Effector memory CD4-positive, alpha-beta T cell (primary cell): ENCODE measurements around the gene BMPER.
A peak's percentile ranks its signal among the peaks of the same experiment; 100 is the strongest.

ENCODE experiments used
- DNase-seq, 3 donors: peaks; one replicate each; pipeline ENCODE4 v3.0.0-alpha.2; 2020
- H3K27ac ChIP-seq: 2 replicates; pipeline ENCODE4 v1.7.0; 2013; ENCODE audit warnings: mild to moderate bottlenecking, low read length, moderate library complexity; ENCODE audit not compliant: insufficient read depth, poor library complexity, severe bottlenecking
- H3K27me3 ChIP-seq: replicated peaks from 2 replicates; pipeline ENCODE4 v1.7.0; 2013; ENCODE audit warnings: mild to moderate bottlenecking, low read length; ENCODE audit not compliant: insufficient read depth, control insufficient read depth, poor library complexity, severe bottlenecking
- H3K36me3 ChIP-seq: 2 replicates; pipeline ENCODE4 v1.7.0; 2013; ENCODE audit warnings: mild to moderate bottlenecking, low read length, moderate library complexity; ENCODE audit not compliant: control insufficient read depth, insufficient read depth
- H3K4me1 ChIP-seq: 2 replicates; pipeline ENCODE4 v1.7.0; 2013; ENCODE audit warnings: low read length, mild to moderate bottlenecking; ENCODE audit not compliant: control insufficient read depth, insufficient read depth, poor library complexity, severe bottlenecking
- H3K4me3 ChIP-seq: 2 replicates; pipeline ENCODE4 v1.7.0; 2013; ENCODE audit warnings: low read length, low read depth, mild to moderate bottlenecking; ENCODE audit not compliant: insufficient read depth, poor library complexity, severe bottlenecking
- H3K9me3 ChIP-seq: 2 replicates; pipeline ENCODE4 v1.7.0; 2013; ENCODE audit warnings: mild to moderate bottlenecking, low read length, moderate library complexity; ENCODE audit not compliant: control insufficient read depth

BMPER gene

DNA sequence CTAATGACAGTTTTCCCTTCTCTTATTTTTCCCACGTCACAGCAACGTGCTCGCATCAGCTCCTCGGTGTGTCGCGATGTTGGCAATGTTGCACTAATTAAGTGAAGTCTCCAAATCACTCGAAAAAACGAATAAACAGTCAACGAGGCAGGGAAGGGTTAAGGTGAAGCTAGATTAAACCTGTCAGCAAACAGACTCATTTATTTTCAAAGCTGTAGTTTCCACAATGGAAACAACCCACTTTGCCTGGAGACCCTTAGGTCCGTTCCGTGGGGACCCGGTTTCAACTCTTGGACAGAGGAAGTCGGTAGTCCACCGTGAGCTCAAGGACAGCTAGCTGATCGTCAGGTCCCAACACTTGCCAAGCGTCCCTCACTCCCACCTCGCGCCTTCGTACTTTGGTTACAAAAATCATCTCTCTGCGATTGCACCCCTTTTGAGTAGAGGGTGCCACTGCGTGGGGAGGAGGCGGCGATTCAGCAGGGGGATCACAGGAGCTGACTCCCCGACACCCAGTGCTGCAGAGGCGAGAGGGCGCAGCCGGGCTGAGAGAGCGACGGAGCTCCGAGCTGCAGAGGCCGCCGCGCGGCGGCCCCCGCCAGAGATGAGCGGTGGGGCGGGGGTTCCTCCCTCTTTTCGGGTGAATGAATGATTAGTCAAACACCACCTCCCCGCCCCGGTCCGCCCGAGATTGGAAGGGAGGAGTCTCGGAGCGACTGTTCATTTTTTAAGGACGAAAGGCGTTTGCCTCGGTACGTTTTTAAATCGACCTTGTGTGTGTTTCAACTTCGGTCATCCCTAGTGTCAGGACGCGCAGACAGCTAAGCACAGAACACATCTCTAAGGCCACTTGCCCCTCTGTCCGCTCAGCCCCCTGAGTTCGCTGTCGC, 1.3 kb upstream of the BMPER start:
- Histone ChIP-seq H3K36me3 (no peaks in the 10 kb centered on the region), H3K27me3 (peaks cover 16% of the 10 kb centered on the region), H3K4me1 (peaks cover 11% of the 10 kb centered on the region), H3K9me3 (no peaks in the 10 kb centered on the region), H3K4me3 (peak overlapping the region; percentile 42), H3K27ac (no peak overlapping the region)
- no peak for DNase-seq

GRCh38 chr7:33904681-33905388, 504 bp upstream of the BMPER start:
- Histone ChIP-seq H3K9me3 (no peaks in the 10 kb centered on the region), H3K36me3 (no peaks in the 10 kb centered on the region), H3K4me1 (peaks cover 11% of the 10 kb centered on the region), H3K27me3 (peaks cover 17% of the 10 kb centered on the region), H3K4me3 (peak overlapping the region; percentile 42), H3K27ac (no peak overlapping the region)
- DNase-seq = no peak

DNA sequence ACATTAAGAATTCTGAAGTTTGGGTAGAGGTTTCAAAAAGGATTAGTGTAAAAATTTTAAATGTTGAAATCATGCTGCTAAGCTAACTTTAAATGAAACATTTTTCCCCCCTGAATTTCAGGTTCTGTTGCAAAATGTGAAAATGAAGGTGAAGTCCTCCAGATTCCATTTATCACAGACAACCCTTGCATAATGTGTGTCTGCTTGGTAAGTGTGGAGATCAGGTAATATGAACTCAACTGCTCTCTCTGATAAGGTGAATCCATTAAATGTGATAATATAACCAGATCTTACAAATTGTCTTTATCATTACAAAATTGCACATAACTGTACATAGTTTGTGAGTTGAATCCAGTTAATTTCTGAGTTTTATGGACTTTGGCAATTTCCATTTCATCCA, 1.4 kb downstream of the BMPER start:
- H3K4me1 ChIP-seq = peaks cover 11% of the 10 kb centered on the region
- H3K4me3 ChIP-seq = no peak overlapping the region
- H3K27ac ChIP-seq = no peak overlapping the region
- H3K9me3 ChIP-seq = no peaks in the 10 kb centered on the region
- H3K27me3 ChIP-seq = peaks cover 16% of the 10 kb centered on the region
- H3K36me3 ChIP-seq = no peaks in the 10 kb centered on the region
- no peak for DNase-seq

GRCh38 chr7:33907625-33908024, 2.3 kb downstream of the BMPER start:
- H3K27ac ChIP-seq = no peak overlapping the region
- peaks cover 16% of the 10 kb centered on the region for H3K27me3 ChIP-seq
- no peaks in the 10 kb centered on the region for H3K9me3 ChIP-seq
- peaks cover 11% of the 10 kb centered on the region for H3K4me1 ChIP-seq
- DNase-seq = no peak
- no peak overlapping the region for H3K4me3 ChIP-seq
- H3K36me3 ChIP-seq = no peaks in the 10 kb centered on the region

- Histone ChIP-seq H3K4me1 (peaks cover 11% of the 10 kb centered on the region), H3K36me3 (no peaks in the 10 kb centered on the region), H3K27ac (no peak overlapping the region), H3K4me3 (no peak overlapping the region), H3K27me3 (peaks cover 16% of the 10 kb centered on the region), H3K9me3 (no peaks in the 10 kb centered on the region)
- DNase-seq = no peak
These were observed 4.0 kb downstream of the BMPER start for GRCh38 chr7:33909318-33909717.

- peaks cover 12% of the 10 kb centered on the region for H3K27me3 ChIP-seq
- peaks cover 6% of the 10 kb centered on the region for H3K4me1 ChIP-seq
- H3K36me3 ChIP-seq = no peaks in the 10 kb centered on the region
- H3K9me3 ChIP-seq = no peaks in the 10 kb centered on the region
- no peak overlapping the region for H3K4me3 ChIP-seq
- DNase-seq = no peak
- no peak overlapping the region for H3K27ac ChIP-seq
These were observed 4.4 kb downstream of the BMPER start for GRCh38 chr7:33909755-33910154.

DNA sequence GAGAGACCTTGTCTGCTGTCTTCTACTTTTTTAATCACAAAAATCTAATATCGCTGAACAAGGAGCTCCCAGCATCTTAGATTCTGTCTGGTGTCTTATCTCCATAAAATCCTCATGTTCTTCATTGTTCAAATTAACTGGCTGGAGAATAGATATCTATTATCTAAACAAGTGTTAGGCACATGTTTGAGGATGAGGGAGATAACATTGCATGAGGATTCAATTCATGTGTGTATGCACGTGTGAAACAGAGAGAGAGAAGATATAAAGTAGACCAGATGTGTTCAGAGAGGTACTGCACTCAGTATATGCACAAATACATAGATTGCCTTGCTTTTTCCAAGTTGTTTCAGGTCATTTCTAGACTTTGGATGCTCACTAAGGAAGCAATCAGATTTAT, 5.4 kb downstream of the BMPER start:
- no peak for DNase-seq
- Histone ChIP-seq H3K4me3 (no peak overlapping the region), H3K36me3 (no peaks in the 10 kb centered on the region)

DNA sequence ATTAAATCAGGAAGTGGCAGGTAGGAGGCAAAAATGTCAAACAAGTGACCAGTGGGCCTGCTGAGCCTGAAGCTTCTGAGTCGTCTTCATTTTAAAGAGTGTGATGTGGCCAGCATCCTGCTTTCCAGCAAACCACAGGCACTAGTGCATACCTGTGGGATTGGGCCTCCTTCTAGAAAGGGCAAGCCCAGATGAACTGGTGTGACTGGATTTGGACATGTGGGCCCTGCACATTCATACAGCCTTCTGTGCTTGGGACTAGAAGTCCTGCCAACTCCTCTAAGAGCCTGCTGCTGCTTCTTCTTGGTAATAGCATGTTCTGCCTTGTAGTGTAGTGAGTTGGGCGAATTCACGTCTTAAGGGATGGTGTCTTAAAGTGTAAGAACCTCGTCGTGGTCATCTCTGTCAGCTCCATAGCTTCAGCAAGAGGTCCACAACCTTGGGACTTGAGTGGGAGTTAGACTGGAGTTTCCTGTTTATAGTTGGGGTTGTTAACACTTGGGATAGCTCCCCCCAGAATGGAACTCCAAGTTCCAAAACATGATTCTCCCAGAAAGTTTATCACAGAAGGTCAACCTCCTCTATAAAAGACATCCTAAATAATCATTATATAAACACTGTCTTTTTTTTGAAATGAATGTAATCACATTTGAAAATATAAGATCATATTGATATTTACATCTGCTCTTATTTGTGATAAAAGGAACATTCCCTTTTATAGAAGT, 11.2 kb downstream of the BMPER start:
- H3K4me1 ChIP-seq = no peaks in the 10 kb centered on the region
- H3K27ac ChIP-seq = no peak overlapping the region
- no peaks in the 10 kb centered on the region for H3K27me3 ChIP-seq
- no peak for DNase-seq
- H3K9me3 ChIP-seq = no peaks in the 10 kb centered on the region
- no peaks in the 10 kb centered on the region for H3K36me3 ChIP-seq
- no peak overlapping the region for H3K4me3 ChIP-seq

More for the DNA sequence above, 5.4 kb downstream of the BMPER start:
- no peak overlapping the region for H3K27ac ChIP-seq
- H3K27me3 ChIP-seq = peaks cover 6% of the 10 kb centered on the region
- H3K4me1 ChIP-seq = no peaks in the 10 kb centered on the region
- H3K9me3 ChIP-seq = no peaks in the 10 kb centered on the region

- Histone ChIP-seq H3K27ac (no peak overlapping the region), H3K4me1 (no peaks in the 10 kb centered on the region), H3K9me3 (no peaks in the 10 kb centered on the region), H3K27me3 (no peaks in the 10 kb centered on the region), H3K36me3 (no peaks in the 10 kb centered on the region), H3K4me3 (no peak overlapping the region)
- no peak for DNase-seq
These were observed 12.3 kb downstream of the BMPER start for GRCh38 chr7:33917661-33918060.
